Spinal cord (tissue), 10 donors: Measurements from ENCODE around the gene ANKS1A. TPM values are rescaled to one million over a fixed set of nuclear protein-coding genes. Genes with fewer than 3 reads are reported as not detected.
A peak's percentile ranks its signal among the peaks of the same experiment; 100 is the strongest.

Source experiments
- DNase-seq, 6 donors: peaks; one replicate each; pipeline versions ENCODE4 v3.0.0 to v3.0.0-alpha.2; 2013 to 2015; ENCODE audit warnings: low spot score in 6 of 6, low read depth in 4 of 6
- H3K27ac ChIP-seq: one replicate; pipeline ENCODE4 v1.5.1; 2013; ENCODE audit warnings: low read depth, low read length, control low read depth
- H3K27me3 ChIP-seq: one replicate; pipeline ENCODE4 v1.6.1; 2013; ENCODE audit warnings: low read length; ENCODE audit not compliant: control insufficient read depth, insufficient read depth
- H3K36me3 ChIP-seq: one replicate; pipeline ENCODE4 v1.6.1; 2013; ENCODE audit warnings: low read length; ENCODE audit not compliant: control insufficient read depth, insufficient read depth
- H3K4me1 ChIP-seq: one replicate; pipeline ENCODE4 v1.6.1; 2013; ENCODE audit warnings: low read length; ENCODE audit not compliant: control insufficient read depth, insufficient read depth
- H3K4me3 ChIP-seq: one replicate; pipeline ENCODE4 v1.5.1; 2013; ENCODE audit warnings: low read depth, low read length, control low read depth
- H3K9me3 ChIP-seq: one replicate; pipeline ENCODE4 v1.6.1; 2013; ENCODE audit warnings: low read length; ENCODE audit not compliant: control insufficient read depth, insufficient read depth
- WGBS: methylation state at CpG from one replicate; pipeline ENCODE4 v1.1.5; 2013; ENCODE audit warnings: missing lambda C conversion rate; ENCODE audit not compliant: insufficient coverage; 5-methylcytosine and 5-hydroxymethylcytosine counted together
- polyA plus RNA-seq, 2 donors: library from polyadenylated mRNA; unstranded; fragments of 120-200 nt; gene quantifications; one replicate each; pipeline ENCODE4 v1.2.1, GENCODE V29; 2013; ENCODE audit not compliant: insufficient read length in 2 of 2
- total RNA-seq, 2 donors: library from RNA; depleted of rRNA in 1 of 2; stranded (reverse); fragments of 120-200 nt in 1 of 2; fragments of >200 nt in 1 of 2; gene quantifications; one replicate each; pipeline versions ENCODE4 v1.2.3 to v1.2.4, GENCODE V29; 2013 to 2014
- donor health status: healthy.

ANKS1A gene
- total and polyA plus RNA-seq, 4 donors: 31.1 to 53.6 (median 42.4) TPM

DNA sequence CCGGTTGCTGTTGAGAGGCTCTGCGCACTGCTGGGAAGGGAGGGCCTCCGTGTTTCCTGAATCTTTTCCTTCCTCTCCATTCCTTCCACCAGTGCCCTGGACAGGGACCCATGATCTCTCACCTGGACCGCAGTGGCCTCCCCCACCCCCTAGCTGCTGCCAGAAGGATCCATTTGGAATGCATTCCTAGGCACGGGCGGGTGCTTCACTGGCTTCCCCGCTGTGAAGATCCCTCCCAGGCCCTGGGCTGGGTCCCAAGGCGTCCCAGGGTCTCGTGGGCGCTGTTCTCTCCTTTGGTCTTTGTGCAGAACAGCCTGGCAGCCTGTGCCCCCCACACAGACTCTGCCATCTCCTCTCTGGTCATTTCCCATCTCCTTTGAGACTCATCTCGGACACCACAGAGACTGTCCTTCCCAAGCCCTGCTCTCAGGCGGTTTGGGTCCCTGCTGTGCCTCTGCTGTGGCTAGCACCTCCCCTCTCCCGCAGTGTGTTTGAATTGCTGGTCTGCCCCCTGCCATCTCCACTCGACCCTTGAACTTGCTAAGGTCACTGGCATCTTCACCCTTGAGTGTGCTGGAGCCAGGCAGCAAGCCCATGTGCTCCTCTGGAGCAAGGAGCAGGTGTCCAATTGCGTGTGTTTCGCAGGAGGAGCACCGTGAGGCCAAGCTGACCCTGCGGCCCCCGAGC is 193.1 kb downstream of the ANKS1A start:
- peak overlapping the region; percentile 42 for H3K27ac ChIP-seq
- peaks cover 100% of the 10 kb centered on the region for H3K36me3 ChIP-seq
- DNase-seq: no peak
- 67% methylated on average over 19 of the region's 19 CpGs for WGBS
- H3K27me3 ChIP-seq: no peaks in the 10 kb centered on the region
- peaks cover 32% of the 10 kb centered on the region for H3K4me1 ChIP-seq
- H3K4me3 ChIP-seq: no peak overlapping the region
- H3K9me3 ChIP-seq: no peaks in the 10 kb centered on the region

DNA sequence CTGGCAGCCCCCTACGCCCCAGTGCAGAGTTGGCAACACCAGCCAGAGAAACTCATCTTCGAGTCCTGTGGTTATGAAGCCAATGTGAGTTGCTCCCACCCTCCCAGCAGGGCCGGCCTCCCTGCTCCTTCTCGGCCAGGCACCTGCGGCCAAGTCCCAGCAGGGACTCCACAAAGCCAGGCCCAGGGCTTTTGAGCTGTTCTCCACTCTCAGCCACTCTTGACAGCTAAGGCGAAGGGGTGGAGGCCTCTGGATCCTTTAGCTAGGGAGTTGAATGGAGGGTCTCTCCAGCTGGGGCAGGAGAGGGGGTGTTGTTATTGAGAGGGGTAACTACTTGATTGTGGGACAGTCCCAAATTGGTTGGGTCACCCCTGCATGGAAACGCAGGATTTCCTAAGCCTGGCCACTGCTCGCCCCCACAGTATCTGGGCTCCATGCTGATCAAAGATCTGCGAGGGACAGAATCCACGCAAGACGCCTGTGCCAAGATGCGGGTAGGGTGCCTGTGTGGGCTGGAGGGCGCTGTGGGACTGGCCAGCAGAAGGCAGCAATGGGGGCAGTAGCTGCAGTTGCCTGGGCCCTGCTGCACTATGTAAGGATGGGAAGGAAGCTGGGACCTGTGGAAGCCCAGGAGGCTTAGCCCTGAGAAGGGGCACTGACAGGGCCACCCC is 193.8 kb downstream of the ANKS1A start:
- WGBS: 68% methylated on average over 12 of the region's 13 CpGs
- Histone ChIP-seq H3K4me1 (peaks cover 32% of the 10 kb centered on the region), H3K36me3 (peaks cover 100% of the 10 kb centered on the region), H3K27ac (no peak overlapping the region), H3K4me3 (no peak overlapping the region), H3K9me3 (no peaks in the 10 kb centered on the region), H3K27me3 (no peaks in the 10 kb centered on the region)
- DNase-seq: no peak

DNA sequence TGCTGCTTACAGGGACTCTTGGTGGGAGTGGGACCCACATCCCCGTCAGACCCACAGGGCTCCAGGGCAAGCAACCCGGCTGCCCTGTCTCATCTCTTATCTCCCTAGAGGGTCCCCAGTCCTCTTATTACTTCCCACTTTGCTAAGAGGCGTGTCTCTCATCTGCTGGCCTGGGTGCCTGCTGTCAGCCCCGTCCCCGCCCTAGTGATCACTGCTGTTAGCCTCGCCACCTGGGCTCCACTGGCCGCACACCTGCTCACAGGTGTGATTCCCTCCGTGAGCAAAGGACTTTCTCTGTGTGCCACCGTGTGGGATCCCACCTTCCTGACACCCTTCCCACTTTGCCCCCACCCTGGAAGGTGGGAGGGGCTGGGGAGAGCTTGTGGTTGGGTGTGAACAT is 194.5 kb downstream of the ANKS1A start:
- Histone ChIP-seq H3K27me3 (no peaks in the 10 kb centered on the region), H3K4me3 (no peak overlapping the region), H3K27ac (no peak overlapping the region), H3K9me3 (no peaks in the 10 kb centered on the region), H3K36me3 (peaks cover 100% of the 10 kb centered on the region), H3K4me1 (peaks cover 33% of the 10 kb centered on the region)
- WGBS: 83% methylated on average over 3 of the region's 9 CpGs
- no peak for DNase-seq

- DNase-seq: no peak
- H3K27ac ChIP-seq: no peak overlapping the region
- H3K36me3 ChIP-seq: peaks cover 100% of the 10 kb centered on the region
- no peaks in the 10 kb centered on the region for H3K27me3 ChIP-seq
- H3K4me3 ChIP-seq: no peak overlapping the region
- 61% methylated on average over 11 of the region's 14 CpGs for WGBS
- H3K9me3 ChIP-seq: no peaks in the 10 kb centered on the region
- peaks cover 38% of the 10 kb centered on the region for H3K4me1 ChIP-seq
Measured at GRCh38 chr6:35084041-35084491, 195.0 kb downstream of the ANKS1A start.

DNA sequence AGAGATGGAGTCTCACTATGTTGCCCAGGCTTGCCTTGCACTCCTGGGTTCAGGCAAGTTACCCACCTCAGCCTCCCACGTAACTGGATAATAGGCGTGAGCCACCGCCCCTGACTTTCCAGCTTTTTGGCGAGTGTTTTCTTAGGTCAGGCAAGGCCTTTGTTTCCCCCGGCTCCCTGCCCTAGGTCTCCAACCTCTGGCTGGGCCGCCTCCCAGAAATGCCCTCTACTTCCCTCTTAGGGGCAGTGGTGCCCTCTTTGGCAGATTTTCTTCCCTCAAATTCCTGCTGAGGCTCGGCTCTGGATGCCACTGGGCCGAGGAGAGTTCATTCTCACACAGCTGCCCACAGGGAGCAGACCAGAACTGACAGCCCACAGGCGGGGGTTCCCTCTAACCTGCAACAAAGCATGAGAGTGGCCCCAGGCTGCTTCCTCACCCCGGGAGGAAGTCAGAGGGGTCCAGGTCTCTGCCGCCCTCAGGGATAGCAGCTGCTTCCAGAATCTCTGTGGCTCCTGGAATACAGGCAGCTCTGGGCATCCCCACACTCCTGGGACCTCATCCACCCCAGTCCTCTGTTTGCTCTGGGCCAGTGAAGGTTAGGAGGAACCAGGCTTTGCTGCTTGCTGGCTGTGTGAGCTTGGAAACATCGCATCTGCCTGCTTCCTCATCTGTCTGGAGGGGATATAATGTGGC is 195.6 kb downstream of the ANKS1A start:
- no peak overlapping the region for H3K27ac ChIP-seq

GRCh38 chr6:35085359-35086281 is 196.6 kb downstream of the ANKS1A start:
- 93% methylated on average over 29 of the region's 30 CpGs for WGBS
- H3K27me3 ChIP-seq: no peaks in the 10 kb centered on the region
- H3K4me1 ChIP-seq: peaks cover 49% of the 10 kb centered on the region
- peaks cover 95% of the 10 kb centered on the region for H3K36me3 ChIP-seq
- DNase-seq: no peak
- no peak overlapping the region for H3K27ac ChIP-seq
- no peak overlapping the region for H3K4me3 ChIP-seq
- no peaks in the 10 kb centered on the region for H3K9me3 ChIP-seq

More for the DNA sequence above, 195.6 kb downstream of the ANKS1A start:
- Histone ChIP-seq H3K4me3 (no peak overlapping the region), H3K4me1 (peaks cover 44% of the 10 kb centered on the region), H3K9me3 (no peaks in the 10 kb centered on the region), H3K36me3 (peaks cover 99% of the 10 kb centered on the region), H3K27me3 (no peaks in the 10 kb centered on the region)
- DNase-seq: no peak
- WGBS: 85% methylated on average over 9 of the region's 12 CpGs

GRCh38 chr6:35086282-35086632 is 197.2 kb downstream of the ANKS1A start:
- Histone ChIP-seq H3K36me3 (peaks cover 91% of the 10 kb centered on the region), H3K9me3 (no peaks in the 10 kb centered on the region), H3K4me3 (no peak overlapping the region), H3K27ac (no peak overlapping the region), H3K4me1 (peaks cover 44% of the 10 kb centered on the region), H3K27me3 (no peaks in the 10 kb centered on the region)
- WGBS: 83% methylated on average over 10 of the region's 10 CpGs
- no peak for DNase-seq

DNA sequence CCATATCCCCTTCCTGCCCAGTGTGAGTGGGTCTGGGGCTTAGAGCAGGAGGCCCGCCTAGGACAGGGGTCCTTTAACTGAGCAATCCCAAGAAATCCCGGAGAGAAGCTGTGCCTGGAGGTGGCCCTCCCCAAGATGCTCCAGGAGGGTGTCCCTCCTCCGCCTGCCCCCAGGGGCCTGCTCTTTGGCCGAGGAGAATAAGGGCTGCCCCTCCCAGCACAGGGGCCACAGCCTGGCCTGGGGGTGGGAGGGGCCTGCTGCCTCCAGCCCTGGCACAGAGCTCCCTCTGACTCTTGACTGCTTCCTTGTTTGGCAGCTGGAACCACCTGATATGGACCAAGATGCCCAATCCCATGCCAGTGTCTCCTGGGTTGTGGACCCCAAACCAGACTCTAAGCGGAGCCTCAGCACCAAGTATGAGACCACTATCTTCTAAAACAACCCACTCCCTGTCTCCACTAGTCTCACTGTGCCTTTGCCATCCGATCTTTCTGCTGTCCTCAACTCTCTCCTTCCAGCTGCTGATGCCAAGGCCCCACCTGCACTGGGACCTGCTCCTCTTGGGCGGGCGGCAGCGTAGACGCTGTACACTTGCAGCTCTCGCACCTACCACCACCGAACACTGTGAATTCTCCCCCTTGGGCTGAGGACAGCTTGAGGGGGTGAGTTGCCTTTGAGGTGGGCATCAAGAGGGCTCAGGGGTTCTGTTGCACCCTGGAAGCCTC is 197.7 kb downstream of the ANKS1A start:
- Histone ChIP-seq H3K4me3 (no peak overlapping the region), H3K27ac (no peak overlapping the region), H3K4me1 (peaks cover 44% of the 10 kb centered on the region), H3K36me3 (peaks cover 86% of the 10 kb centered on the region), H3K27me3 (no peaks in the 10 kb centered on the region), H3K9me3 (no peaks in the 10 kb centered on the region)
- no peak for DNase-seq
- WGBS: 81% methylated on average over 8 of the region's 12 CpGs
